Nephron (organoid): ENCODE results near the gene ZNF501.

Source experiments
- H3K27ac Mint-ChIP-seq, 3 experiments: 2 replicates each; pipeline ENCODE4 v1.8.0; 2020; ENCODE audit warnings: mixed read lengths in 3 of 3, mild to moderate bottlenecking in 2 of 3, moderate library complexity in 1 of 3
- H3K27me3 Mint-ChIP-seq: 2 replicates; pipeline ENCODE4 v1.8.0; 2021; ENCODE audit warnings: low read depth, mild to moderate bottlenecking, moderate library complexity, mixed read lengths
- H3K36me3 Mint-ChIP-seq: 2 replicates; pipeline ENCODE4 v1.8.0; 2020; ENCODE audit warnings: low read depth, mixed read lengths
- H3K4me1 Mint-ChIP-seq: 2 replicates; pipeline ENCODE4 v1.8.0; 2020; ENCODE audit warnings: mixed read lengths
- H3K4me3 Mint-ChIP-seq, 3 experiments: 2 replicates each; pipeline ENCODE4 v1.8.0; 2020; ENCODE audit warnings: mild to moderate bottlenecking in 3 of 3, mixed read lengths in 3 of 3, moderate library complexity in 2 of 3
- H3K9me3 Mint-ChIP-seq: 2 replicates; pipeline ENCODE4 v1.8.0; 2020; ENCODE audit warnings: mixed read lengths
- CTCF ChIP-seq, 3 experiments: fragments of 200-600 bp; sonication (generic); IDR thresholded peaks; one replicate each; pipeline ENCODE4 v1.5.0; 2021; ENCODE audit warnings: antibody characterized with exemption in 3 of 3; ENCODE audit not compliant: unreplicated experiment in 3 of 3

The ZNF501 gene

GRCh38 chr3:44729384-44729910 lies at the start of gene ZNF501:
TSS of gene ZNF501 (plus strand) at chr3:44729635. CDS start at chr3:44734422, 4,787 bp downstream.
- peak within 1 kb of the TSS; percentile 90 to 94 (median 93) for H3K4me3 Mint-ChIP-seq
- peaks cover 78% of the 10 kb centered on the region for H3K9me3 Mint-ChIP-seq
- peaks cover 5% of the 10 kb centered on the region for H3K4me1 Mint-ChIP-seq
- peak within 1 kb of the TSS; percentile 62 to 88 (median 66) for H3K27ac Mint-ChIP-seq
- TF ChIP-seq CTCF (IDR thresholded peaks at IDR 0.05; ENCODE audit: unreplicated experiment in 3 of 3), result no peak
- H3K36me3 Mint-ChIP-seq, result peaks cover 53% of the 10 kb centered on the region
- peaks cover 7% of the 10 kb centered on the region for H3K27me3 Mint-ChIP-seq

GRCh38 chr3:44680921-44681455 lies 48.4 kb upstream of the ZNF501 start:
- Mint-ChIP-seq H3K27ac (no peak overlapping the region), H3K9me3 (peaks cover 56% of the 10 kb centered on the region), H3K4me1 (peaks cover 11% of the 10 kb centered on the region), H3K27me3 (no peaks in the 10 kb centered on the region), H3K4me3 (no peak overlapping the region), H3K36me3 (peaks cover 67% of the 10 kb centered on the region)
- no peak for TF ChIP-seq CTCF (IDR thresholded peaks at IDR 0.05; ENCODE audit: unreplicated experiment in 3 of 3)

GRCh38 chr3:44682182-44682896 lies 47.1 kb upstream of the ZNF501 start:
- TF ChIP-seq CTCF (IDR thresholded peaks at IDR 0.05; ENCODE audit: unreplicated experiment in 3 of 3), result no peak
- Mint-ChIP-seq H3K4me3 (peak overlapping the region in 1 of 3 experiments; percentile 21), H3K4me1 (peaks cover 11% of the 10 kb centered on the region), H3K27me3 (no peaks in the 10 kb centered on the region), H3K9me3 (peaks cover 59% of the 10 kb centered on the region), H3K36me3 (peaks cover 57% of the 10 kb centered on the region), H3K27ac (no peak overlapping the region)

- H3K4me1 Mint-ChIP-seq, result peaks cover 11% of the 10 kb centered on the region
- H3K27me3 Mint-ChIP-seq, result no peaks in the 10 kb centered on the region
- peaks cover 73% of the 10 kb centered on the region for H3K9me3 Mint-ChIP-seq
- peak overlapping the region; percentile 5 to 73 (median 35) for H3K27ac Mint-ChIP-seq
- peaks cover 53% of the 10 kb centered on the region for H3K36me3 Mint-ChIP-seq
- no peak for TF ChIP-seq CTCF (IDR thresholded peaks at IDR 0.05; ENCODE audit: unreplicated experiment in 3 of 3)
- peak overlapping the region; percentile 81 to 89 (median 88) for H3K4me3 Mint-ChIP-seq
Observed at GRCh38 chr3:44685128-44685800, 44.2 kb upstream of the ZNF501 start.

- peak overlapping the region in 1 of 3 experiments; percentile 60 for H3K4me3 Mint-ChIP-seq
Observed at GRCh38 chr3:44687898-44688297, 41.5 kb upstream of the ZNF501 start.

More at GRCh38 chr3:44687898-44688297, 41.5 kb upstream of the ZNF501 start:
- H3K9me3 Mint-ChIP-seq, result peaks cover 61% of the 10 kb centered on the region
- no peak overlapping the region for H3K27ac Mint-ChIP-seq
- H3K4me1 Mint-ChIP-seq, result peaks cover 11% of the 10 kb centered on the region
- peaks cover 30% of the 10 kb centered on the region for H3K36me3 Mint-ChIP-seq
- no peak for TF ChIP-seq CTCF (IDR thresholded peaks at IDR 0.05; ENCODE audit: unreplicated experiment in 3 of 3)
- peaks cover 4% of the 10 kb centered on the region for H3K27me3 Mint-ChIP-seq
